ENCODE measurements around the gene TBRG1. TPM values are rescaled to one million over a fixed set of nuclear protein-coding genes. Genes with fewer than 3 reads are reported as not detected.
A peak's percentile ranks its signal among the peaks of the same experiment; 100 is the strongest.
"Not testable (repeated sequence)": the region's sequence is repeated elsewhere in the genome, so short reads cannot be mapped to it uniquely, and the experiment has no call there.

Gene TBRG1
- total RNA-seq, 4 donors from 2014 or later: 20.8 to 42.3 (median 25.6) TPM

DNA sequence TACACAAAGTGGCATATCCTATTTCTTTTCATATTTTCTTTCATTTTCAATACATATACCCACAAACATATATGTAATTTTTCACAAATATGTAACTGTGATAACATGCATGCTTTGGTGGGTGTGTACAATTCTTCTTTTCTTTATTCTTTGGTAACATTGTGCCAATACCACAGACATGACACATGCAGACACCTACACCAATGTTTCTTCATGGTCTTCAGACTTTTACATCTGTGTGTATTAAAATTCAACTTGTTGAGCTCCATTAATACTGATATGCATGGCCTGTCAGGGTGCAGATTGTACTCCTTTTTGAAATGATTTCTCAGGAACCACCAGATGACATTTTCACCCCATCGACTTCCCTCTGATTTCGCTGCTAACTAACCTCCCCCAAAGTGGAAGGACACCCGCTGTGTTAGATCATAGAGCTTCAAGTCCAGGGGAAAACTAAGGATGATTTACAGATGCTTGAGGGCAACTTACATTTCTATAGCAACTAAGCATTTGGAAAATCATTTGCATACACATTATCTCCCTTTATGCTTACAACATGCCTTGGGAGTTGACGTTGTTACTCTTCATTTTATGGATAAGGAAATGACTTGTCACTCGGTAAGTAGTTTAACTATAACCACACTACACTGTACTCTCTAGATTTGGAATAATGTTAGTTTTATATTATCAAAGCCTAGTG, 21.9 kb upstream of the TBRG1 start:
- Histone ChIP-seq H3K27me3 (no peaks in the 10 kb centered on the region), H3K4me1 (no peaks in the 10 kb centered on the region), H3K36me3 (no peaks in the 10 kb centered on the region), H3K27ac (no peak overlapping the region), H3K4me3 (no peak overlapping the region), H3K9me3 (no peaks in the 10 kb centered on the region)
- TF ChIP-seq, protein P1, sequence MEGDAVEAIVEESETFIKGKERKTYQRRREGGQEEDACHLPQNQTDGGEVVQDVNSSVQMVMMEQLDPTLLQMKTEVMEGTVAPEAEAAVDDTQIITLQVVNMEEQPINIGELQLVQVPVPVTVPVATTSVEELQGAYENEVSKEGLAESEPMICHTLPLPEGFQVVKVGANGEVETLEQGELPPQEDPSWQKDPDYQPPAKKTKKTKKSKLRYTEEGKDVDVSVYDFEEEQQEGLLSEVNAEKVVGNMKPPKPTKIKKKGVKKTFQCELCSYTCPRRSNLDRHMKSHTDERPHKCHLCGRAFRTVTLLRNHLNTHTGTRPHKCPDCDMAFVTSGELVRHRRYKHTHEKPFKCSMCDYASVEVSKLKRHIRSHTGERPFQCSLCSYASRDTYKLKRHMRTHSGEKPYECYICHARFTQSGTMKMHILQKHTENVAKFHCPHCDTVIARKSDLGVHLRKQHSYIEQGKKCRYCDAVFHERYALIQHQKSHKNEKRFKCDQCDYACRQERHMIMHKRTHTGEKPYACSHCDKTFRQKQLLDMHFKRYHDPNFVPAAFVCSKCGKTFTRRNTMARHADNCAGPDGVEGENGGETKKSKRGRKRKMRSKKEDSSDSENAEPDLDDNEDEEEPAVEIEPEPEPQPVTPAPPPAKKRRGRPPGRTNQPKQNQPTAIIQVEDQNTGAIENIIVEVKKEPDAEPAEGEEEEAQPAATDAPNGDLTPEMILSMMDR (IDR thresholded peaks at IDR 0.05 in 4 of 5, conservative IDR thresholded peaks at IDR 0.05 in 1 of 5): no peak
- no peak for TF ChIP-seq POLR2A (IDR thresholded peaks at IDR 0.05)
- DNase-seq: no peak
- intact Hi-C loops (cut with DNase I; ENCODE audit: low total_unique reads) (no loop called here), in situ Hi-C loops (cut with MboI; ENCODE audit: low sequenced_read_pairs in 4 of 4) (no loop called here)
- ATAC-seq: no peak

DNA sequence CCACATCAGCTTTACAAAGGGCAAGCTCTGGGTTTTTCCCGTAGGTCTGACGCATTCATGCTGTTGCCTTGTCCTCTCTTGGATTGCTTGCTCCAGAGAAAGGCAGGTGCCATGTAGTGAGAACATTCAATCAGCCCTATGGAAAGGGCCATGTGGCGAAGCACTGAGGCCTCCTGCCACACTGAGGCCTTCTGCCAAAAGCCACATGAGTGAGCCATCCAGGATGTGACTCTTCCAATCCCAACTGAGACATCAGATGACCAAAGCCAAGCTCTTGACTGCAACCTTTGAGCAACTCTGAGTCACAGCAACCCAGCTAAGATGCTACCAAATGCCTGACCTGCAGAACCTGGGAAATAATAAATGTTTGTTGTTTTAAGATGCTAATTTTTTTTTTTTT, 20.5 kb upstream of the TBRG1 start:
- H3K27ac ChIP-seq: no peak overlapping the region
- ATAC-seq (no peak), DNase-seq (no peak)
- no peak overlapping the region for H3K4me3 ChIP-seq
- H3K4me1 ChIP-seq: no peaks in the 10 kb centered on the region
- no peaks in the 10 kb centered on the region for H3K27me3 ChIP-seq
- in situ Hi-C loops (cut with MboI; ENCODE audit: low sequenced_read_pairs in 4 of 4) (no loop called here), intact Hi-C loops (cut with DNase I; ENCODE audit: low total_unique reads) (no loop called here)
- TF ChIP-seq POLR2A (IDR thresholded peaks at IDR 0.05): no peak
- TF ChIP-seq, protein P1 (IDR thresholded peaks at IDR 0.05 in 4 of 5, conservative IDR thresholded peaks at IDR 0.05 in 1 of 5): no peak
- H3K36me3 ChIP-seq: no peaks in the 10 kb centered on the region
- H3K9me3 ChIP-seq: no peaks in the 10 kb centered on the region

DNA sequence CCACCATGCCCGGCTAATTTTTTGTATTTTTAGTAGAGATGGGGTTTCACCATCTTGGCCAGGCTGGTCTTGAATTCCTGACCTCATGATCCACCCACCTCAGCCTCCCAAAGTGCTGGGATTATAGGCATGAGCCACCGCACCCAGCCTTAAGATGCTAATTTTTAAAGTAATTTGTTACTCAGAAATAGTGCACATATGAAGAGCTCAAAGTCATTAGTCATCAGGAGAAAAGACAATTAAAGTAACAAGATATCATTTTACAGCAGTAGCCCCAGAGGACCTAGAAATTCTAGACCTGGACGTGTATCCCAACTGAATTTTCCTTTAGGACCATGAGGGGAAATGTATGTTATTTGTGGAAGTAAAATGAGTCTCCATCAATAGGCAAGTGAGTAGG, 19.9 kb upstream of the TBRG1 start:
- DNase-seq; intact Hi-C loops (cut with DNase I; ENCODE audit: low total_unique reads); H3K27me3 ChIP-seq; ATAC-seq; in situ Hi-C loops (cut with MboI; ENCODE audit: low sequenced_read_pairs in 4 of 4); H3K36me3 ChIP-seq; H3K4me3 ChIP-seq; H3K27ac ChIP-seq; H3K9me3 ChIP-seq; H3K4me1 ChIP-seq: not testable (repeated sequence)

DNA sequence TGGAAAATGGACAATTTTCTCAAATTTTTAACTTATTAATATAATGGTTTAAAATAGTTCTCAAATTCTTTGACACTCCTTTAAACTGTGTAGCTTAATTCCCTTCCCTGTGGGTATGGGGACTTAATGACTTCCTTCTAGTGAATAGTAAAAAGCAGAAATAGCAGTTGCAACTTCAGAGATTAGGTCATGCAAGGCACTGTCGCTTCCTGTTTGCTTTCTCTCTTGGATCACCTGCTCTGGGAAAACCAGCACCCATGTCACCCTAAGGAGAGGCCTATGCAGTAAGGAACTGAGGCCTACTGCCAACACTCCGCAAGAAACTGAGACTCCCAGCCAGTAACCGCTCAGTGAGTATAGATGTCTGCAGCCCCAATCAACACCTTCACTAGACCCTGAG, 16.9 kb upstream of the TBRG1 start:
- H3K4me1 ChIP-seq: no peaks in the 10 kb centered on the region
- no peaks in the 10 kb centered on the region for H3K9me3 ChIP-seq
- DNase-seq (peak in 1 of 2 donors; percentile 12), ATAC-seq (no peak)
- H3K27ac ChIP-seq: no peak overlapping the region
- H3K27me3 ChIP-seq: no peaks in the 10 kb centered on the region
- in situ Hi-C loops (cut with MboI; ENCODE audit: low sequenced_read_pairs in 4 of 4) (no loop called here), intact Hi-C loops (cut with DNase I; ENCODE audit: low total_unique reads) (no loop called here)
- H3K4me3 ChIP-seq: no peak overlapping the region
- TF ChIP-seq POLR2A (IDR thresholded peaks at IDR 0.05): no peak
- TF ChIP-seq, protein P1 (IDR thresholded peaks at IDR 0.05 in 4 of 5, conservative IDR thresholded peaks at IDR 0.05 in 1 of 5): no peak
- no peaks in the 10 kb centered on the region for H3K36me3 ChIP-seq

DNA sequence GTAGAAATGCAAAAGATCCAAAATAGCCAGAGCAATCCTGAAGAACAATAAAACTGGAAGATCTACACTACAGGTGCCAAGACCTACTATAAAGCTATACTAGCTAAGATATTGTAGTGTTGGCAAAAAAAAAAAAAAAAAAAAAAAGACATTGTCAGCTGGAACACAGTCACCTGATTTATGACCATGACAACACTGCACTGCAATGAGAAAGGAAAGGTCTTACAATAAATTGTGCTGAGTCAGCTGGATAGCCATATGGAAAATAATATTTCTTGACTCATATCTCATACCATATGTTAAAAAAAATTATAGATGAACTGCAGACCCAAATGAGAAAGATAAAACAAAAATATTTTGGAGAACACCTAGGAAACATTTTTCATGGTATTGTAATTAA, 14.5 kb upstream of the TBRG1 start:
- in situ Hi-C loops (cut with MboI; ENCODE audit: low sequenced_read_pairs in 4 of 4) (no loop called here), intact Hi-C loops (cut with DNase I; ENCODE audit: low total_unique reads) (no loop called here)
- TF ChIP-seq, protein P1 (IDR thresholded peaks at IDR 0.05 in 4 of 5, conservative IDR thresholded peaks at IDR 0.05 in 1 of 5): no peak
- no peak for TF ChIP-seq POLR2A (IDR thresholded peaks at IDR 0.05)
- H3K27ac ChIP-seq: no peak overlapping the region
- no peaks in the 10 kb centered on the region for H3K27me3 ChIP-seq
- H3K4me3 ChIP-seq: no peak overlapping the region
- H3K9me3 ChIP-seq: no peaks in the 10 kb centered on the region
- ATAC-seq: no peak
- DNase-seq: no peak
- no peaks in the 10 kb centered on the region for H3K4me1 ChIP-seq
- H3K36me3 ChIP-seq: no peaks in the 10 kb centered on the region

All from gastrocnemius medialis (tissue), 4 donors.